NT2/D1 (cell line): Measurements from ENCODE around the gene RBBP4.
"Not testable (repeated sequence)": the region's sequence is repeated elsewhere in the genome, so short reads cannot be mapped to it uniquely, and the experiment has no call there.

ENCODE experiments used
- SUZ12 ChIP-seq: IDR thresholded peaks from 2 replicates; pipeline ENCODE4 v1.6.1; 2011; ENCODE audit not compliant: insufficient read length, insufficient read depth; ENCODE audit errors: extremely low read depth
- YY1 ChIP-seq: IDR thresholded peaks from 2 replicates; pipeline ENCODE4 v1.6.1; 2011; ENCODE audit not compliant: insufficient read length, insufficient read depth
- ZNF274 ChIP-seq: IDR thresholded peaks from 2 replicates; pipeline ENCODE4 v1.6.1; 2011; ENCODE audit warnings: mild to moderate bottlenecking, low read depth, low read length

DNA sequence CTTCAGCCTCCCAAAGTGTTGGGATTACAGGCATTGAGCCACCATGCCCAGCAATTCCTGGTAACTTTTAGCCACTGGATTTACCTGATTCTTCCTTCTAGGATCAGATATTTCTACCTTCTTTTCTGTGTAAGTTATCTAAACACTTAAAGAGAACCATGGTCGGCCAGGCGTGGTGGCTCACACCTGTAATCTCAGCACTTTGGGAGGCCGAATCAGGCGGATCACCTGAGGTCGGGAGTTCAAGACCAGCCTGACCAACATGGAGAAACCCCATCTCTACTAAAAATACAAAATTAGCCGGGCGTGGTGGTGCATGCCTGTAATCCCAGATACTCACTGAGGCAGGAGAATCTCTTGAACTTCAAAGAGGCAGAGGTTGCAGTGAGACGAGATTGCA is 46.0 kb downstream of the RBBP4 start:
- TF ChIP-seq SUZ12, YY1, ZNF274: not testable (repeated sequence)
